ENCODE data around the gene GSK3B. TPM values are rescaled to one million over a fixed set of nuclear protein-coding genes. Genes with fewer than 3 reads are reported as not detected.

GSK3B gene
- total and polyA plus RNA-seq, 2 experiments from 2014 or later = 29.0 to 45.3 TPM

GRCh38 chr3:120064641-120065040, 29.6 kb downstream of the GSK3B start:
- H3K36me3 Mint-ChIP-seq (ENCODE audit: low read depth) = no peaks in the 10 kb centered on the region; the same call in 2 of the 3 replicates
- no peaks in the 10 kb centered on the region for H3K9me3 Mint-ChIP-seq
- no peak overlapping the region for H3K27ac ChIP-seq (ENCODE audit: low read depth)
- no peak overlapping the region for H2AFZ ChIP-seq
- no peak overlapping the region for H3K27ac Mint-ChIP-seq
- TF ChIP-seq EZH2phosphoT487 (IDR thresholded peaks at IDR 0.05; ENCODE audit: unreplicated experiment) = no peak
- no peak for TF ChIP-seq STAT1 (IDR thresholded peaks at IDR 0.05; ENCODE audit: unreplicated experiment)
- no peak for TF ChIP-seq REST (IDR thresholded peaks at IDR 0.05; ENCODE audit: unreplicated experiment)
- no peak for TF ChIP-seq NANOG (IDR thresholded peaks at IDR 0.05; ENCODE audit: borderline replicate concordance)
- no peak for TF ChIP-seq ZNF462 (CRISPR knock-in tag; IDR thresholded peaks at IDR 0.05)
- no peak for TF ChIP-seq CREB1 (CRISPR knock-in tag; IDR thresholded peaks at IDR 0.05; ENCODE audit: low read depth)
- no peak for TF ChIP-seq CTCF (conservative IDR thresholded peaks at IDR 0.05; ENCODE audit: low read depth in 2 of 2)
- no peak for TF ChIP-seq ZNF114 (CRISPR knock-in tag; IDR thresholded peaks at IDR 0.05)
- TF ChIP-seq JUNB (IDR thresholded peaks at IDR 0.05; ENCODE audit: unreplicated experiment) = no peak
- H4K20me1 ChIP-seq (replicated peaks; ENCODE audit: insufficient read depth) = peaks cover 50% of the 10 kb centered on the region
- H3K4me2 ChIP-seq = no peak overlapping the region
- no peaks in the 10 kb centered on the region for H3K27me3 ChIP-seq (ENCODE audit: insufficient read depth)
- no peak overlapping the region for H3K4me3 ChIP-seq
- peaks cover 11% of the 10 kb centered on the region for H3K4me1 ChIP-seq (ENCODE audit: insufficient read depth)
- DNase-seq (ENCODE audit: low spot score) = no peak
- no peaks in the 10 kb centered on the region for H3K27me3 Mint-ChIP-seq (ENCODE audit: insufficient read depth, low read depth, poor library complexity)
- H3K79me2 ChIP-seq (replicated peaks; ENCODE audit: insufficient read depth) = peaks cover 100% of the 10 kb centered on the region
- H3F3A ChIP-seq (replicated peaks; ENCODE audit: low read depth) = no peaks in the 10 kb centered on the region
- no peaks in the 10 kb centered on the region for H3K9me2 ChIP-seq (ENCODE audit: insufficient read depth)
- H3K4me3 Mint-ChIP-seq = no peak overlapping the region
- peaks cover 20% of the 10 kb centered on the region for H3K4me1 Mint-ChIP-seq
- H3K36me3 ChIP-seq (ENCODE audit: insufficient read depth) = no peaks in the 10 kb centered on the region
- no peak for ATAC-seq

Measured in GM23338 (cell line).